Heart right ventricle (tissue), 16 donors: ENCODE data around the gene SAV1. TPM values are rescaled to one million over a fixed set of nuclear protein-coding genes. Genes with fewer than 3 reads are reported as not detected.

Experiments used
- ATAC-seq, 8 donors: fragments of 200-7000 bp; cut with Tn5 transposase; one replicate each; pipeline ENCODE4 v1.9.1; 2020; ENCODE audit warnings: mild to moderate bottlenecking in 8 of 8, moderate library complexity in 8 of 8, moderate number of reproducible peaks in 1 of 8
- DNase-seq, 2 donors: peaks; one replicate each; pipeline ENCODE4 v3.0.0-alpha.2; 2020
- H3K27ac ChIP-seq, 10 donors: fragments of 200-600 bp; sonication (generic) in 2 of 10; one replicate each; pipeline versions ENCODE4 v1.5.0 to v1.8.0; 2020 to 2022; ENCODE audit warnings: mild to moderate bottlenecking in 3 of 10
- H3K27me3 ChIP-seq, 7 donors: fragments of 200-600 bp; one replicate each; pipeline ENCODE4 v1.8.0; 2021 to 2022; ENCODE audit warnings: mild to moderate bottlenecking in 2 of 7
- H3K36me3 ChIP-seq, 9 donors: fragments of 200-600 bp; sonication (generic) in 1 of 9; one replicate each; pipeline versions ENCODE4 v1.5.0 to v1.8.0; 2020 to 2022; ENCODE audit warnings: mild to moderate bottlenecking in 2 of 9
- H3K4me1 ChIP-seq, 9 donors: fragments of 200-600 bp; sonication (generic) in 1 of 9; one replicate each; pipeline versions ENCODE4 v1.5.0 to v1.8.0; 2020 to 2022; ENCODE audit warnings: mild to moderate bottlenecking in 4 of 9
- H3K4me3 ChIP-seq, 10 donors: fragments of 200-600 bp; sonication (generic) in 2 of 10; one replicate each; pipeline versions ENCODE4 v1.5.0 to v1.8.0; 2020 to 2022; ENCODE audit warnings: mild to moderate bottlenecking in 7 of 10, moderate library complexity in 2 of 10
- H3K9me3 ChIP-seq, 11 donors: fragments of 200-600 bp in 10 of 11; sonication (generic) in 2 of 11; one replicate each; pipeline versions ENCODE4 v1.5.0 to v1.8.0; 2013 to 2022; ENCODE audit warnings: mild to moderate bottlenecking in 2 of 11, control low read depth in 1 of 11, moderate library complexity in 1 of 11
- CTCF ChIP-seq, 9 donors: fragments of 200-600 bp; sonication (generic) in 2 of 9; IDR thresholded peaks; one replicate each; pipeline versions ENCODE4 v1.5.0 to v1.8.0; 2021 to 2022; ENCODE audit warnings: antibody characterized with exemption in 9 of 9, mild to moderate bottlenecking in 5 of 9, moderate library complexity in 1 of 9
- WGBS, 2 donors: extraction: QIAGEN DNeasy Blood & Tissue Kit; methylation state at CpG; one replicate each; pipeline ENCODE4 v1.1.7; 2013; ENCODE audit warnings: inconsistent platforms in 1 of 2; 5-methylcytosine and 5-hydroxymethylcytosine counted together
- intact Hi-C, 10 donors: fragments of 100-400 bp; cut with DNase I; formaldehyde crosslinking; loops; one replicate each; pipeline versions ENCODE4 v1.11.1 to v1.14.2; 2022
- polyA plus RNA-seq, 2 donors: library from polyadenylated mRNA; stranded (reverse); fragments of 200-250 nt; gene quantifications; one replicate each; pipeline ENCODE4 v1.2.3, GENCODE V29; 2013
- total RNA-seq, 10 donors: library from RNA; stranded (reverse); fragmentation: NEBNext Ultra II Directional in 3 of 10; extraction: Animal tissue kit (Norgen Biotek cat#: 25700) in 3 of 10; gene quantifications; one replicate each; pipeline versions ENCODE4 v1.2.1 to v1.2.4, GENCODE V29; 2021 to 2023
- donor health status: Arrhythmogenic right ventricular cardiomyopathy.
- donor health status: ischemic (EF 13 %, LVEDD 7.1; RV severe dilation, severe dysfunction).
- donor health status: healthy with polysubstance abuse.
- donor health status: DM: no; HTN: yes; CAD: no.
- donor health status: DM: no; HTN: no; CAD: no.
- donor health status: ischemic (EF 25% LVEDD 6.9; RV normal size, moderate dysfunction).
- donor health status: ischemic (EF 25% LVEDD 5.7; RV mildly dilated, moderate dysfunction).
- donor health status: healthy.
- donor health status: DM: yes; HTN: yes; CAD: no.
- donor health status: Ischemic cardiomyopathy.
- donor health status: ischemic (EF 35%, LVEDD 5.7; RV mildly dilated, moderate dysfunction).
- donor health status: nonischemic (EF 11% LVEDD 7.7; RV severe dilation, severe dysfunction).
- donor health status: DM: yes; HTN: yes; CAD: no.
- donor health status: PGD.
- donor health status: ischemic (EF 29% LVEDD 5.4; RV normal size, mild dysfunction).
- donor health status: nonischemic (EF 23%, LVEDD 6.1; RV moderate dilation, normal function).

Gene SAV1
- total and polyA plus RNA-seq, 12 donors, result 10.2 to 32.6 (median 29.1) TPM

DNA sequence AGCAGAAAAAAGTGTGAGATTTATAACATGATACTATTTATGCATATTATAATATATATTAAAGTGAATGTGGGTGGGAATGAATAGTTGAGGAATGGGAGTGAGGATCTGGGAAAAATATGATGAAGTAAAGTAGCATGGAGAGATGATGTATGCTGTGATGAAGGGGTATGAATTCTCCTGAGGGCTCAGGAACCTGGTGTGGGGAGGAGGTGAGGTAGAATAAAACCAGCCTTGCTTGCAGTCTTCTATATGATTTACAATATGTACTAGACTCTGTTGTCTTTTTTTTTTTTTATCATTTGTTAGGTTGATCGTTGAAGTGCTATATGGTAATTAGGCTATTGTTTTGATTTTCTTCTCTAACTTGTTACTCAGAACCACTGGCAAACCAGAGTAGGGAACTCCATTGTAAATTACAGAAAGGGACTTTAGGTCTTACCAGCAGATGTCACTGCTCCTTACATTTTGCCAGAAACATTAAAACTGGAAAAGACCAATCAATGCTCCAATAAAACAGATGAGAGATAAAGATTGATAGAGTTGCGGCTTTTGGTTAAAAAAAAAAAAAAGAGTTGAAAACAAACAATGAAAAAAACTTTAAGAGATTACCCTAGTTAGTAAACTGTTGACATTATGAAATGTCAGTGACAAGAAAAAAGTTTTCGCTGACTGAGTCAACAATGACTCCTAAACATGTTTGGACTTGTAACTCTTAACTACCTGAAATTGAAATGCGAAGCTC, 68.2 kb downstream of the SAV1 start:
- Histone ChIP-seq H3K4me1 (no peaks in the 10 kb centered on the region), H3K9me3 (no peaks in the 10 kb centered on the region), H3K27ac (no peak overlapping the region), H3K27me3 (no peaks in the 10 kb centered on the region), H3K4me3 (no peak overlapping the region), H3K36me3 (no peaks in the 10 kb centered on the region)
- 46 to 50% methylated on average over 4 of the region's 4 CpGs for WGBS, 2 donors
- intact Hi-C loops, result loop anchor here (2.0 to 10.0 kb wide), 8 partner anchors 112 to 265 kb away; no protein-coding TSS in a partner anchor
- DNase-seq (no peak), ATAC-seq (peak in 1 of 8 donors; percentile 31)
- TF ChIP-seq CTCF (IDR thresholded peaks at IDR 0.05), result peak; percentile 15 to 76 (median 62)

- no peak for TF ChIP-seq CTCF (IDR thresholded peaks at IDR 0.05)
- Histone ChIP-seq H3K27ac (no peak overlapping the region), H3K27me3 (no peaks in the 10 kb centered on the region), H3K4me1 (no peaks in the 10 kb centered on the region), H3K36me3 (peaks cover 0 to 8% (median 0%) of the 10 kb centered on the region in 9 donors), H3K4me3 (no peak overlapping the region), H3K9me3 (no peaks in the 10 kb centered on the region)
- intact Hi-C loops, result no loop called here
- ATAC-seq (no peak), DNase-seq (no peak)
Measured at GRCh38 chr14:50598765-50599164, 69.3 kb downstream of the SAV1 start.

DNA sequence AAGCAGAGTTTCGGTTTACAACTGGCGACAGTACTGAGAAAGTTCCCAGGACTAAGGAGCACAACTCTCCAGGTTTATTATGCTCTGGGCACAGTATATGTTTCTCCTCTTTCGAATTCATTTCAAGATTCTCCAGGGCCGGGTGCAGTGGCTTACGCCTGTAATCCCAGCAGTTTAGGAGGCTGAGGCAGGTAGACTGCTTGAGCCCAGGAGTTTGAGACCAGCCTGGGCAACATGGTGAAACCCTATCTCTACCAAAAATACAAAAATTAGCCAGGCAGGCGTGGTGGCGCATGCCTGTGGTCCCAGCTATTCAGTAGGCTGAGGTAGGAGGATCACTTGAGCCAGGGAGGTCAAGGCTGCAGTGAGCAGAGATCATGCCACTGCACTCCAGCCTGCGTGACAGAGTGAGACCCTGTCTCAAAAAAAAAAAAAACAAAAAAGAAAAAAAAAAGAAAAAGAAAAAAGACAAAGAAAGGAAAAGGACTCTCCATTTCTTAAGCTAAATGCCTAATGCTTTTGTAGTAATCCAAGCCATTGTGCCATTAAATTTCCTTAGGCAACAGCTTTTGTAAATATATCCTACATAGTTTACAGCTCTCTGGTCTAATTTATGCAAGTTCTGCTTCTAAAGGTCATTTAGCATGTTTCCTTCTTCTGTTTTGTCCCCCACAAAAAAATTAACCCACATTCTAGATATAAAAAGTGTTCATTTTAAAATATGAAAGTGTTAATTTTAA, 73.4 kb downstream of the SAV1 start:
- Histone ChIP-seq H3K4me3 (no peak overlapping the region), H3K4me1 (no peaks in the 10 kb centered on the region), H3K27me3 (no peaks in the 10 kb centered on the region), H3K27ac (no peak overlapping the region), H3K36me3 (peaks cover 0 to 8% (median 0%) of the 10 kb centered on the region in 9 donors), H3K9me3 (no peaks in the 10 kb centered on the region)
- intact Hi-C loops, result no loop called here
- WGBS, 2 donors, result 91 to 94% methylated on average over 8 of the region's 8 CpGs
- DNase-seq (no peak), ATAC-seq (no peak)
- no peak for TF ChIP-seq CTCF (IDR thresholded peaks at IDR 0.05)

DNA sequence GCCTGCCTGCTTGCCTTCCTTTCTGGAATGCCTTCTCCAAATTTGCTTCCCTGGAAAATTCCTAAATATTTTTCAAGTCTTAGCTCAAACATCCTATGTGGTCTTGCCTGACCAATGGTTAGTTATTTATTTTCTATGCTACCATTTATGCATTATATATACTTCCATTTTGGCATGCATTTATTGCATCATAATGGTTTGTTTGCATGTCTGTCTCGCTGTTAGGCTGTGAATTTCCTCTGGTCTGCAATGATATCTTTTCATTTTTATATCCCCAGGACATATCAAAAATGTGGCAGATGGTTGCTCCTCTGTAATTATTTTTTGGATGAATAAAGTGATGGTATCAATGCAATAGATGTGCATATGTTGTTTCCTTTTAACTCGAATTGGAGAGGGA, 77.6 kb downstream of the SAV1 start:
- ATAC-seq (no peak), DNase-seq (no peak)
- peaks cover 0 to 8% (median 0%) of the 10 kb centered on the region in 9 donors for H3K36me3 ChIP-seq
- no peaks in the 10 kb centered on the region for H3K9me3 ChIP-seq
- H3K27me3 ChIP-seq, result no peaks in the 10 kb centered on the region
- H3K27ac ChIP-seq, result no peak overlapping the region
- no peak overlapping the region for H3K4me3 ChIP-seq
- TF ChIP-seq CTCF (IDR thresholded peaks at IDR 0.05), result no peak
- H3K4me1 ChIP-seq, result no peaks in the 10 kb centered on the region
- WGBS, 2 donors, result 74 to 77% methylated on average over 2 of the region's 2 CpGs
- intact Hi-C loops, result no loop called here

Other genes with a start within 250 kb of the SAV1 start
- gene MAP4K5, start 135.7 kb downstream of the SAV1 start, total RNA-seq, result 10 to 100 TPM in 8 of 10 donors, 1 to 10 TPM in 2; 7.1 to 19.8 (median 12.1) TPM
- 1 to 10 TPM; 8.7 to 8.9 TPM for gene MAP4K5, start 135.7 kb downstream of the SAV1 start, polyA plus RNA-seq
- 1 to 10 TPM in 4 of 10 donors, under 1 TPM in 6; 0.42 to 2.0 (median 0.86) TPM for gene ATL1, start 108.2 kb downstream of the SAV1 start, total RNA-seq
- gene ATL1, start 108.2 kb downstream of the SAV1 start, polyA plus RNA-seq, result 1 to 10 TPM in 1 of 2 donors, under 1 TPM in 1; 0.51 to 1.1 TPM
- gene NIN, start 162.9 kb upstream of the SAV1 start, total RNA-seq, result 10 to 100 TPM; 20.2 to 38.7 (median 26.6) TPM
- 10 to 100 TPM in 1 of 2 donors, 1 to 10 TPM in 1; 4.0 to 14.3 TPM for gene NIN, start 162.9 kb upstream of the SAV1 start, polyA plus RNA-seq
- not detected for gene ABHD12B, start 203.7 kb upstream of the SAV1 start, total RNA-seq
- not detected for gene ABHD12B, start 203.7 kb upstream of the SAV1 start, polyA plus RNA-seq